Cortex of kidney (tissue), 1 donor: ENCODE data around the gene CREB1.
"Not testable (repeated sequence)": the region's sequence is repeated elsewhere in the genome, so short reads cannot be mapped to it uniquely, and the experiment has no call there.

Experiments used
- DNase-seq: peaks from one replicate; lab custom pipeline; 2025; lab: John Stamatoyannopoulos, UW

CREB1 gene

DNA sequence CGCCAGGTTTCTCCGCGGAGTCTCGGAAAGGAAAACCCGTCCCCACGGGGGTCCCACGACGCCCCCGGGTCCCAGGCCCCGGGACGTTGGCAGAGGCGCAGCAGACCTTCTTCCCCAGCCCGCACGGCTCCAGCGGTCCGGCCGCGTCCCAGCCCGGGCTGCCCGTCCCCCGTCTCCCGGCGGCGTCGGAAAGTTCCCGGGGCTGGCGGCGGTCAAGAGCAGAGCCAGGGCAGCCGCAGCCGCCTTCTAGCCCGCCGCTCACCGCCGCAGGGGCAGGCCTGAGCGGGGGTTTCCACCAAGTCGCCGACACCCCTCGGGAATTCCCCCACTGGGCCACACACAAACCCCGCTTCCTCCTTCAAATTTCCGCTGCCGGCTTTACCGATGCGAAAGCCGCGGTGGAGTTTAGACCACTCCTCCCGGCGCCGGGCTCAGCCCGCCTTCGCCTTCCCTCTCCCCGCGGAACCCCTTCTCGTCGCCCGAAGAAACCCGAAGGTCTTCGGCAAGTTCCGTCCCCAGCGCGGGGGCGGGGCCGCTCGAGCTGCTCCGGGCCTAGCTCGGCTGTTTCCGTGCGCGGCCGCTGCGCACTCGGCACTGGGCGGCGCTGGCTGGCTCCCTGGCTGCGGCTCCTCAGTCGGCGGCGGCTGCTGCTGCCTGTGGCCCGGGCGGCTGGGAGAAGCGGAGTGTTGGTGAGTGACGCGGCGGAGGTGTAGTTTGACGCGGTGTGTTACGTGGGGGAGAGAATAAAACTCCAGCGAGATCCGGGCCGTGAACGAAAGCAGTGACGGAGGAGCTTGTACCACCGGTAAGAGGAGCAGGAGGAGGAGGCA, at the start of gene CREB1:
Gene CREB1 (plus strand): TSS at position 633 of the 830 bp plus-strand sequence. CDS start 25,674 bp downstream, outside the sequence.
- DNase-seq = peak; percentile 96

DNA sequence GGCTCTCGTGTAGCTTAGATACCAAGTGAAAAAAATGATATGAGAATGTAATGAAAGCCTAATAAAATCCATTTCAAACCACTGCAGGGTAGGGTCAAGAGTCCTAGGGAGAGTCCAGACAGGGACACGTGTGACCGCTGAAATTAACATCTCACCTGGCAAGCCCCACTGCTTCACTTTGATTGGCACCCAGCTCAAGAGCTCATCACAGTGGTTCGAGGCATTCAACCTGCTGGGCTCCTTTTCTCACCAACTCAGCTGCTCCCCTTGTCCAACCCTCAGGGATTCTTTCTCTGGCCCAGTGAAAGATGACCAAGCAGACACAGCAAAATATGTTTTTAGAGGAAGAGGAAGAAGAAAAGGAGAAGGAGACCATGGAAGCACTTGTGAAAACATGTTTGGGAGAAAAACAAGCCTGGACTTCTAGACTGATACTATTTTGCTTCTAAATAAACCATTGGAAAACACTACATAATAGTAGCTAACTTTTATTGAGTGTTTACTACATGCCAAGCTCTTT, 49.2 kb upstream of the CREB1 start:
- DNase-seq = no peak

DNA sequence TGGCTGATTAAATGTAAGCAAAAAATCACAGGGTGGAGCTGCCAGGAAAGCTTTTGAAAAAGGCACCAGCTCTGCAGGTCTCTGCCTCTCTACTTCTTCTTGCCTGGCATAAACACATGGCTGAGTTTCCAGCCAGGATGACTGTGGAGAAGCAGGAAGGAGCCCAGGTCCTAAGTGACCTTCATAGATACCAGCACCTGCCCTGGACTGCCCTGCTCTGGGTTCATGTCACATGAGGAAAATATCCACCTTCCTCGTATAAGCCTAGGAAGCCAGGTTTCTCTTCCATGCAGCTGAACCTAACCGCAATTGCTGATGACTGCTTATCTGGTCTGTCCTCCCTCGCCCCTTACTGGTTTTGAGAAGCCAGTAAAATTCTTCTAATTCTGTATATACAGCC, 47.8 kb upstream of the CREB1 start:
- DNase-seq = no peak

DNA sequence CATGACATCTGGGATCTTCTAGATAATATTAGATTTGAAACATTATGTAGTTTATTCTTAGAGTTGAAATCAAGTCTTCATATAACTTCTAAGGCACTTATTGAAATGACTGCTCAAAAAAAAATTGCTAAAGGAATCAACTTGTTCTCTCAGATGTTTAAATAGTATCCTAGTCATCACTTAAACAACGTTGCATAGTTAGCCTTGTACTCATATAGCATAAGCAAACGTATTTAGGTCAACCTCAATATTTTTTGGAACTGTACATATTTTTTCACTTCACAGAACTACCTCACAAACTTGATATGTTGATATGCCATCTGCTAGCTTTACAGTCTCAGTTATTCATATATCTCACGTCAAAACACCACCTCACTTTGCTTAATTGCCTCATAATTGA, 47.1 kb upstream of the CREB1 start:
- no peak for DNase-seq

DNA sequence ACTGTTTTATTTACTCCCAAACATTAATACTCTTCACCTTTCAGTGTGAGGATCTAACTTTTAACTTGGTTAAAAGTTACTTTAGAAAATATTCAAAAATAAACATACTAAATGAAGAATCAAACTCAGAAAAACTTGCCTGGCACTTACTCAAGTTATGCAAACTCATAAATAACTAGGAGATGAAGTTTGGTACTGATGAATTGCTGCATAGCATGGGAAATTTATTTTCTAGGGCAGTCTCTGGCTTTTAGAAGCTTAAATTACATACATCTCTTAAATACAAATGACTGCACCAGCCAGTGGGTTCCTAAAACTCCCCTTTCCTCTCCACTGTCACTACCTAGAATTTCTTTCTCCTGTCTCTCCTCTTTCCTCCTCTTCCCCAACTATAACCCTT, 46.7 kb upstream of the CREB1 start:
- no peak for DNase-seq

DNA sequence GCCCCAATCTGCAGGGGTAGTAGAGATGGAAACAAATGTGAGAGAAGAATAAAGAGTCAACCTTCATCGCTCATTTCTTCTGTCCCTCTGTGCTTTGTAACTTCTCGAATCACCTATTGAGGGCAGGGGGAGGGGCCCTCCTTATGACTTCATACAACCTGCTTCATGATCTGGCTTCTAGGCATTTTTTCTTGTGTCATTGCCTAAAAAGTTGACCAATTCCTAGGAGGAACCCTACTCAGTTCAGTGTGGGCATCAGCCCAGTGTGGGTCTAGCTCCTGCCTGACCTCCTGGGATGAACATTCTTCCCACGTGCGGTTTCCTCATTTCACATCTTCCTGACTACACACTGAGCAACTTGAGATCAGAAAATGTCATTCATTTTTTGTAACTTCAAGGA, 46.3 kb upstream of the CREB1 start:
- no peak for DNase-seq

DNA sequence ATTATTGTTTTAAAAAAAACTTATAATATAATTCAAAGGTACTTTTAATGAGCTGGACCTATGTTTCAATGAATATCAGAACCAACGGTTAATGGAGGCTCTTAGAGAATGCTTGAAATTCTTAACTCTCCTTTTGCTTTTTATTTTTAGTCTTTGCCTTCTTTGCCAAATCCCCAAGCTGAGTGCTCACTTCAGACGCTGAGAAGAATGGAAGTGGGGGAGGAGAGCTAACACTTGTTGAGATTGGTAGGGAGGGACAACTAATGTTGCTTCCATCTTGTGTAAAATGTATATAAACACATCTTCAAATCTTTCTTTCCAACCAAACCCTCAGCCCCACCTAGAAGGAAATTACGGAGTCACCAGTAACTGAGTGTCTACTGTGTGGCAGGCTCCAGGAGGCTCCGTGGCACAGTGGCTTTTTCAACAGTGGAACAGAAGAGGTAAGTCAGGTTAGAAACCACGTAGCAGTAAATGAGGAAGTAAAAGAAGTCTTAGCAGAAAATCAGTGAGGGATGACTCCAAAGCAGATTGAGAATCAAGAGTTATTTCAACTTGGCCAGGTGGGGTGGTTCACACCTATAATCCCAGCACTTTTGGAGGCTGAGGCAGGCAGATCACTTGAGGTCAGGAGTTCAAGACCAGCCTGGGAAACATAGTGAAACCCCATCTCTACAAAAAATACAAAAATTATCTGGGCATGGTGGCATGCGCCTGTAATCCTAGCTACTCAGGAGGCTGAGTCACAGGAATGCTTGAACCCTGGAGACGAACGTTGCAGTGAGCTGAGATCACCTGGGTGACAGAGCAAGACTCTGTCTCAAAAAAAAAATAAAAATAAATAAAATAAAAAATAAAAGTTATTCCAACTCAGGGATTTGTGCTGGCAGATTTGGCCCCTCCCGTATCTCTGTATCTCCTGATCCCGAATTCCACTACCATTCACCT, 45.0 kb upstream of the CREB1 start:
- no peak for DNase-seq

DNA sequence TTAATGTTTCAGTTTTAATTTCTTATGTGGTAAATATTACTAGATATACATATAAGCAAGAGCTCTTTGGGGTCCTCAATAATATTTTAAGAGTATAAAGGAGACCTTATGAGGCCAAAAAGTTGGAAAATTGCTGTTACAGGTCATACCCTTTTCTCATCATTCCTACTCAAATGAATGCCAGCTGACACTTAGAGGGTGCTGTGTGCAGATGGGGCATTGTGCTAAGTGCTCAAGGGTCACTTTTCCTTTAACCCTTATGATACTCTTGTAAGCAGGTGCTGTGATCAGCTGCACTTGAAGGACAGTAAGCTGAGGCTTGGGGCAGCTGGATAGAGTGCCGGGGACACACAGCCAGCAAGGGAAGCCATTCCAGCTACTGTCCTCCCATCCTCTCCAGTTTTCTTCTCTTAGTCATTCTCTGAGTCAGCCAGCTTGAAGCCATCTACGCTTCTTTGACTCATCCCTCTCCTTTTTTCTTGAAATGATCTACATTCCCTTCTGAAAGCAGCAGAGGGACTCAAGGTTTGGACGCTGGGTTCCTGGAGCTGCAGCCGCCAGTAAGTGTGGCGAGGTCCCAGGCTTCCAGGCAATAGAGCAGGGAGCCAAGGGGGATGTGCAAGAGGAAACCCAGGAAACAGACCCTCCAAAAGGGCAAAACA, 42.0 kb upstream of the CREB1 start:
- no peak for DNase-seq

DNA sequence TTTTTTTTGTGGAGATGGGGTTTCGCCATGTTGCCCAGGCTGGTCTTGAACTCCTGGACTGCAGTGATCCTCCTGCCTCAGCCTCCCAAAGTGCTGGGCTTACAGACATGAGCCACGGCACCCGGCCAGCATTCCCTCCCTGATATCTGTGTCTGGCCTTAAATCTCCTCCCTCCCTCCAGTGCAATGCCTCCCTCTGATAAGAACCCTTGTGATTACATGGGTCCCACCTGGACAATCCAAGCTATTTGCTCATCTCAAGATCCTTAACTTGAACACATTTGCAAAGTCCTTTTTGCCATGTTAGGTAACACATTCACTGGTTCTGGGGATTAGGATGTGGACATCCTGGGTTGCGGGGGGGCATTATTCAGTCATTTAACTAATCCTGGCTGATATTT, 40.5 kb upstream of the CREB1 start:
- no peak for DNase-seq

DNA sequence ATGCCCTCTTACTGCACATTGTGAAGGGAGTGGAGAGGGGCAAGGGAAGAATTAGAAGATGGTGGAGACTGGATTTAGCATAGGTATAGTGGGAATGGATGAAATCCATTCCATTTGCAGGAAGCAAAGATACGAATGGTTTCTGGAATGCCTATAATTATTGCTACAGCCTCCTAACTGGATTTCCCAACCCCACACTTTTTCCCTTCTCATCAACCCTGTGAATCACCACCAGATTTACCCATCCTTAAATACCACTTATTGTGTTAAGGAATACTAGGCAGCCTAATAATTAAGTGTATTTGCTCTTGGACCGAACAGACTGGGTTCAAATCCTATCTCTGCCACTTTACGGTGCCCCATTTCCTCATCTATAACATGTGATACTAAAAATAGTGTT, 39.3 kb upstream of the CREB1 start:
- DNase-seq = no peak

DNA sequence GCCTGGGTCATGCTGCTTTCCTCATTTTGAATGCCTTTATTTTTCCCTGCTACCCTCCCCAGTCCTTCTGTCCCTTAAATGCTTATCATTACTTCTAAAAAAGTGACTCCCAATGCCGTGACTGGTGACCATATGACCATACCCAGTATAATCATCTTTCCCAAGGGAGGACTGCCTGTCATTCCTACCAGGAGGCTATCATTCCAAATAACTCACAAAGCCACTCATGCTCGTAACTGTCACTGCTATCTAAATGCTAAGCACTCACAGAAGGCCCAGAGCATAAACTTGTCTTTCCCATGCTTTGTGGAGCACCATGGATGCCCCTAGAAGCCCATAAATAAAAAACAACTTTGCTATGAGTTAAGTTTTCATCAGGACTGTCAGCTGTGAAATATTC, 38.7 kb upstream of the CREB1 start:
- no peak for DNase-seq

DNA sequence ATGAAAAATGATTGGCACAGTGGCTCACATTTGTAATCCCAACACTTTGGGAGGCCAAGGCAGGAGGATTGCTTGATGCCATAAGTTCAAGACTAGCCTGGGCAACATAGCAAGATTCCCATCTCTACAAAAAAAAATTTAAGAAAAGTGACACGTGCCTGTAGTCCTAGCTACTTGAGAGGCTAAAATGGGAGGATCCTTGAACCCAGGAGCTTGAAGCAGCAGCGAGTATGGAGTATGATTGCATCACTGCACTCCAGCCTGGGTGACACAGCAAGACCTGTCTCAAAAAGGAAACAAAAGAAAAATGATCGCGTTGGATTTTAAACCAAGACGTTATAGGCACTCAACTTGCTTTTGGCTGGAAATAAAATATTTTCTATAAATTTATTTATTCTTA, 37.8 kb upstream of the CREB1 start:
- DNase-seq = no peak

DNA sequence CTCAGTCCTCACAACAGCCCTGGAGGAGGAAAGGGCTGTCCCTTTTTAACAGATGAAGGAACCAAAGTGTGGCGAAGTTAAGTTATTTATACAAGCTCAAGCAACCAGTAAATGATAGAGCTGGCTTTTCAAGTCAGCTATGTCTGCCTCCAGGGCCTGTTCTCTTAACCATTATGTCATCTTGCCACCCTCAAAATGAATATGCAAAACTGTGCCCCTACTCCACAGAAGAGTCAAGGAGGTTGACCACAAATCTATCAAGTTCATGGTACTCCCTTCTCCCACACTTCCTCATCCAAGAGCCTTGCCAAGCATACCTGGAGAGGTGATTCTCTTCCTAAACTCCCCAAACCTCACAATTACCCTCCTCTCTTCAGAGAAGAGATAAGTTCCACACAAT, 37.3 kb upstream of the CREB1 start:
- DNase-seq = no peak

DNA sequence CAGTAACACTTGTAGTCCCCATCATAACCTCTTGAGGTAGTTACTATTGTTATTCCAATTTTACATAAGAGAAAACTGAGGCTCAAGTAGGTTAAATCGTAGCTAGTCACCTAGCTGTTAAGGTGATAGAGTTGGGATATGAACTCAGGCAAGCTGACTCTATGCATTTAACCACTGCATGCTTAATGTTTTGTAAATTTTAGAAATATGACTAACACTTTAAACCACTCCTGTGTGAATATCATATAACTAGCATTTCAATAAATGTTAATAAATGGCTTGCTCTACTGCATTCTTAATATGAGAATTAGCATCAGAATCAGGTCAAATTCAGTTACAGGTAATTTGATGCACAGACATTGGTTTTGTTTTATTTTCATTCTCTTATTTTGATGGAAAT, 35.6 kb upstream of the CREB1 start:
- no peak for DNase-seq

DNA sequence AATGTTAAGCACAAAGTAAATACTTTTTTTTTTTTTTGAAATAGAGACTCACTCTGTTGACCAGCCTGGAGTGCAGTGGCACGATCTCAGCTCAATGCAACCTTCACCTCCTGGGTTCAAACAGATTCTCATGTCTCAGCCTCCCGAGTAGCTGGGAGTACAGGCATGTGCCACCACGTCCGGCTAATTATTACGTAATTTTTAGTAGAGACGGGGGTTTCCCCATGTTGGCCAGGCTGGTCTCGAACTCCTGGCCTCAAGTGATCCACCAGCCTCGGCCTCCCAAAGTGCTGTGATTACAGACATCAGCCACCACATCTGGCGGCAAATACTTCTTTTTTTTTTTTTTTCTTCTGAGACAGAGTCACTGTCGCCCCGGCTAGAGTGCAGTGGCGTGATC, 32.8 kb upstream of the CREB1 start:
- not testable (repeated sequence) for DNase-seq

DNA sequence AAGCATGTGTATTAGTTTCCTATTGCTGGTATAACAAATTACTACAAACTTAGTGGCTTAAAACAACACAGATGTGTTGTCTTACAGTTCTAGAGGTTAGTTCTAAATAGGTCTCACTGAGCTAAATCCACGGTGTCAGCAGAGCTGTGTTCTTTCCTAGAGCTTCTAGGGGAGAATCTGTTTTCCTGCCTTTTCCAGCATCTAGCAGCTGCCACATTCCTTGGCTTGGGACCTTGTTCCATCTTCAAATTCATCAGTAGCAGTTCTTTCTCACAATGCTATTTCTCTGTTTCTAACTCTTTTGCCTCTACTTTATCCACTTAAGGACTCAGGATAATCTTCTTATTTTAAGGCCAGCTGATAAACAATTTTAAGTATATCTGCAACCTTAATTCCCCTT, 32.2 kb upstream of the CREB1 start:
- DNase-seq = no peak

DNA sequence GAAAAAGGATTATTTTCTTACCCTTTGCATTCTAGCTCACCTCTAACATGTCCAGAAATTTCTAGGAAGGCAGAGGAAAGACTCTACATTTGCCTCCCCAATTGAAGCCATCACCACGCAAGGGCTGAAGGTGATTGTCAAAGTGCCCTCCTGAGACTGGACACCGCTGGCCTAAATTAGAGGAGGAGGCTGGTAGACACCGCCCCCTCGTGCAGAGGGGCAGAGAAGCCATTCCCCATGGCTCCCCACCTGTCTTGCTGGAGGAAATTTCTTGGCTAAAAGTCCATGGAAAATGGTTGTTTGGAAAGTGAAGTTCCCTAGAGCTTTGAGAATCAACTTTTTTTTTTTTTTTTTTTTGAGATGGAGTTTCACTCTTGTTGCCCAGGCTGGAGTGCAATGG, 31.3 kb upstream of the CREB1 start:
- DNase-seq = no peak

DNA sequence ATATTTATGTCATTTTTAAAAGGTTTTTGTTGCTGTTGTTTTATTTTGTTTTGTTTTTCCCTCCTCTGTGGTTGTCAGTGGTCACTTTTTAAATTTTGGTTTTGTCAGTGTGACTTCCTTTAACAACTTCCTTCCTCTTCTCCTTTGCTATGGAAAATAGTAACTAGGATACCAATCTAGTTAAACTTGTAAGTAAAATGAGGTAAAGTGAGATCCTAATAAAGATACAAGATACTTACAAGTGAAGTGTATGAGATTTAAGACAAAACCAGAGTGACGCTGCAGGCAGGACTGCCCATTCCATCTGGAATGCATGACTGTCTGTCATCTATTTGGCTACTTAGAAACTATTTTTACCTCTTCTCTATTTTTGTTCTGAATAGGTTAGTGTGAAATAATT, 30.6 kb upstream of the CREB1 start:
- no peak for DNase-seq

DNA sequence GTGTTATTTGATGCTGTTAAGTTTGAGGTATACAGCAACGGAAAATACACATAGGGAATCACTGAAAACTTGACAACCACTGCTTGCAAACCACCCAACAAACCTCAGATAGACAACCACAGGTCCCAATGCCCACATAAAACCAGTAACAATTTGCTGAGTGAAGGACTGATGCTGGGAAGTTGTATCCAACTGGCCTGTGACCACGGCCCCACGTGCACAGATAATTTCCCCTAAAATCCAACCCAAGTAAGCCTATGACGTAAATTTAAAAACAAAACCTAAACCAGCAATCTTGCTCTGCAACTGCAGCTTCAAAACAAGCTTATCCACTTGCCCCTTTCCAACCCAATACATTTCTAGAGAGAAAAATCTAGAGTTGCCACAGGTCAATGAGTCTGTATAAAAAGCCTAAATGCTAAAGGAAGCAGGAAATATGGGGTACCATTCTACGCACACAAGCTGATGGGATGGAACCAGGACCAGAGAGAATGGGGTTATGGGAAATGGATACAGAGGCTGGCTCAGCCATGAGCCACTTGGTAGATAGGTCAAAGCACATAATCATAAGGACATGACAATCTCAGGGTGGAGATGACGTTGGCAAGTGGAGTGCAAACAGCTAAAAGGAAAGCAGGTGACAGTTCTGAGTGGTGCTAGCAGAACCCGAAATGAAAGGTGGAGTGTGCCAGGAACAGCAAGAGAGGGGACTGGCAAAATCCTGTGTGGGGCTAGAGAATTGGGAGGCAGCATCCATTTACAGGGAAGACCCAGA, 27.8 kb upstream of the CREB1 start:
- DNase-seq = no peak

DNA sequence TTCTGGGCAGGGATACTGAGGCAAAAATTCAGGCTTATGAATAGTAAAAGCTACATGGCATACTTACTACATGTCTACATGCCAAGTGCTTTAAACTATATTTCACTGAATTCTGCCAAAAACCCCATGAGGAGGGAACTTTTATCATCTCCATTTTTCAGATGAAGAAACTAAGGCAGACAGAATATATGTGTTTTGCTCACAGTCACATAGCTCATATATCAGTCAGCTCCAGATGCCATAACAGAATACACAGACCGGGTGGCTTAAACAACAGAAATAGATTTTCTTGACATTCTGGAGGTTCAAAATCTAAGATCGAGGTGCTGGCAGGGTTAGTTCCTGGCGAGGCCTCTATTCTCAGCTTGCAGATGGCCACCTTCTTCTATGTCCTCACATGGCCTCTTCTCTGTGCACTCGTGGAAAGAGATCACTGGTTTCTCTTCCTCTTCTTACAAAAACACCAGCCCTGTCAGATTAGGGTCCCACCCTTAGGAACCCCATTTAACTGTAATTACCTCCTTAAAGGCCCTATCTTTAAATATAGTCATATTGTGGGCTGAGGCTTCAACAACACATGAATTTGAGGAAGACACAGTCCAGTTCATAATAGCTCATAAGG, 27.1 kb upstream of the CREB1 start:
- DNase-seq = no peak

DNA sequence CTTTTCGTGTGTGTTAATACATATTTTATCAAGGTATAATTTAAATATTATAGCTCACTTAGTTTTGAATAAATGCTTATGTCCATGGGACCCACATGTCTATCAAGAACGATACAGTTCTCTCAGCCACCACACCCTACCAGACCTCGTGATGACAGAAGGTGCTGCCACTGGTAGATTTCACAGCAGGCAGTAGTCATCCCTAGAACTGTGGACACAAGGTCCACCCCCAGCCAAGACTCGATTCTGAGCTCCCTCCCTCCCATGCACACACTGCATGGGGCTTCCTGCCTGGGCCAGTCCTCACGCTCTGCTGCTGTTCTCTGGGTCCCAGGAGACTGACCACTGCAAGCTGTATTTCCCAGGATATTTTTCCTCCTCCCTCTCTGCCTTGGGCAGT, 26.5 kb upstream of the CREB1 start:
- no peak for DNase-seq
